Right kidney (tissue), 1 donor: Measurements from ENCODE around the gene LYSMD1.
A peak's percentile ranks its signal among the peaks of the same experiment; 100 is the strongest.

Experiments used
- DNase-seq: peaks from one replicate; pipeline ENCODE4 v3.0.0-alpha.2; 2016

The LYSMD1 gene

GRCh38 chr1:151176514-151177045 lies 10.9 kb upstream of the LYSMD1 start:
- DNase-seq: no peak

GRCh38 chr1:151175863-151176262 lies 10.2 kb upstream of the LYSMD1 start, which contains the start of gene TMOD4:
TSS of gene TMOD4 (minus strand) at chr1:151175981. CDS start at chr1:151174875, 1,106 bp downstream.
- DNase-seq: no peak

- no peak for DNase-seq
Measured at GRCh38 chr1:151175041-151175741, 9.5 kb upstream of the LYSMD1 start.

GRCh38 chr1:151171190-151171589 lies 5.5 kb upstream of the LYSMD1 start:
- no peak for DNase-seq

GRCh38 chr1:151167116-151167515 lies 1.4 kb upstream of the LYSMD1 start:
- DNase-seq: no peak

- no peak for DNase-seq
Measured at GRCh38 chr1:151166505-151166956, 829 bp upstream of the LYSMD1 start.

- DNase-seq: peak; percentile 88
Measured at GRCh38 chr1:151165281-151165737, 393 bp downstream of the LYSMD1 start.

GRCh38 chr1:151164732-151165280 lies 896 bp downstream of the LYSMD1 start:
- peak; percentile 58 for DNase-seq

- no peak for DNase-seq
Measured at GRCh38 chr1:151159373-151159772, 6.3 kb downstream of the LYSMD1 start.

GRCh38 chr1:151158751-151159251 lies 6.9 kb downstream of the LYSMD1 start:
- no peak for DNase-seq

- DNase-seq: no peak
Measured at GRCh38 chr1:151158326-151158725, 7.4 kb downstream of the LYSMD1 start.

- no peak for DNase-seq
Measured at GRCh38 chr1:151157067-151157531, 8.6 kb downstream of the LYSMD1 start.

- no peak for DNase-seq
Measured at GRCh38 chr1:151156515-151156819, 9.2 kb downstream of the LYSMD1 start, which contains the start of gene TNFAIP8L2. TSS of gene TNFAIP8L2 (plus strand) at chr1:151156649. CDS start at chr1:151158698, 2,049 bp downstream.

- no peak for DNase-seq
Measured at GRCh38 chr1:151147665-151148064, 18.0 kb downstream of the LYSMD1 start.

- DNase-seq: no peak
Measured at GRCh38 chr1:151147132-151147503, 18.6 kb downstream of the LYSMD1 start.

GRCh38 chr1:151146412-151147131 lies 19.1 kb downstream of the LYSMD1 start, which contains the start of gene SEMA6C:
TSS of gene SEMA6C (minus strand) at chr1:151146631. CDS start at chr1:151142621, 4,010 bp downstream.
- DNase-seq: peak; percentile 93

GRCh38 chr1:151146072-151146411 lies 19.7 kb downstream of the LYSMD1 start:
- no peak for DNase-seq

- peak; percentile 72 for DNase-seq
Measured at GRCh38 chr1:151145304-151146071, 20.2 kb downstream of the LYSMD1 start.

GRCh38 chr1:151144474-151145303 lies 21.0 kb downstream of the LYSMD1 start:
- DNase-seq: peak; percentile 52

GRCh38 chr1:151143986-151144385 lies 21.7 kb downstream of the LYSMD1 start:
- DNase-seq: no peak

- DNase-seq: no peak
Measured at GRCh38 chr1:151143057-151143435, 22.7 kb downstream of the LYSMD1 start.
